Psoas muscle (tissue), 8 donors: ENCODE data around the gene EIPR1. TPM values are rescaled to one million over a fixed set of nuclear protein-coding genes. Genes with fewer than 3 reads are reported as not detected.

Experiments used
- ATAC-seq, 4 donors: fragments of 200-7000 bp; cut with Tn5 transposase; one replicate each; pipeline ENCODE4 v1.9.1; 2020; ENCODE audit warnings: moderate library complexity in 3 of 4, mild to moderate bottlenecking in 2 of 4
- DNase-seq, 2 donors: peaks; one replicate each; pipeline ENCODE4 v3.0.0-alpha.2; 2020
- H3K27ac ChIP-seq: fragments of 200-600 bp; one replicate; pipeline ENCODE4 v1.8.0; 2022
- H3K27me3 ChIP-seq, 3 donors: fragments of 200-600 bp in 1 of 3; one replicate each; pipeline versions ENCODE4 v1.6.1 to v1.8.0; 2013 to 2022; ENCODE audit warnings: low read length in 2 of 3, mild to moderate bottlenecking in 2 of 3, moderate library complexity in 1 of 3; ENCODE audit not compliant: insufficient read depth in 3 of 3
- H3K36me3 ChIP-seq, 2 donors: fragments of 200-600 bp in 1 of 2; one replicate each; pipeline versions ENCODE4 v1.6.1 to v1.8.0; 2013 to 2022; ENCODE audit warnings: low read depth in 1 of 2, mild to moderate bottlenecking in 1 of 2, moderate library complexity in 1 of 2; ENCODE audit not compliant: insufficient read depth in 1 of 2
- H3K4me1 ChIP-seq: fragments of 200-600 bp; one replicate; pipeline ENCODE4 v1.8.0; 2022
- H3K4me3 ChIP-seq: fragments of 200-600 bp; one replicate; pipeline ENCODE4 v1.8.0; 2022; ENCODE audit warnings: mild to moderate bottlenecking
- H3K9me3 ChIP-seq: fragments of 200-600 bp; one replicate; pipeline ENCODE4 v1.8.0; 2022
- CTCF ChIP-seq: fragments of 200-600 bp; IDR thresholded peaks from one replicate; pipeline ENCODE4 v1.8.0; 2022; ENCODE audit warnings: antibody characterized with exemption
- WGBS, 3 donors: extraction: QIAGEN DNeasy Blood & Tissue Kit; methylation state at CpG; one replicate each; pipeline versions ENCODE4 v1.1.6 to v1.1.7; 2013; 5-methylcytosine and 5-hydroxymethylcytosine counted together
- intact Hi-C, 2 donors: fragments of 100-400 bp; cut with DNase I; formaldehyde crosslinking; loops; one replicate each; pipeline versions ENCODE4 v1.11.0 to v1.14.2; 2022
- polyA plus RNA-seq, 3 donors: library from polyadenylated mRNA; stranded (reverse); fragments of 200-250 nt; gene quantifications; one replicate each; pipeline ENCODE4 v1.2.3, GENCODE V29; 2013
- total RNA-seq, 4 donors: library from RNA; stranded (reverse); fragmentation: NEBNext Ultra II Directional in 2 of 4; extraction: Animal tissue kit (Norgen Biotek cat#: 25700) in 2 of 4; gene quantifications; one replicate each; pipeline versions ENCODE4 v1.2.1 to v1.2.4, GENCODE V29; 2021 to 2023
- donor health status: healthy with polysubstance abuse.
- donor health status: DM: no; HTN: no; CAD: no; lungs with moderate emphysema.
- donor health status: Bipolar disorder and iron deficiency.
- donor health status: healthy.
- donor health status: DM: yes; HTN: yes; CAD: no.
- donor health status: DM: no; HTN: no; CAD: no.
- donor health status: DM: no; HTN: no; CAD: no.
- donor health status: DM: yes; HTN: yes; CAD: no.

Gene EIPR1
- total and polyA plus RNA-seq, 7 donors, result 9.7 to 42.1 (median 12.5) TPM

- peaks cover 0 to 23% of the 10 kb centered on the region in 2 donors for H3K36me3 ChIP-seq
- no peak overlapping the region for H3K4me3 ChIP-seq
- WGBS, 3 donors, result 79 to 85% (median 82%) methylated on average over 6 of the region's 6 CpGs
- no peak for TF ChIP-seq CTCF
- no peaks in the 10 kb centered on the region for H3K27me3 ChIP-seq
- DNase-seq (no peak), ATAC-seq (no peak)
- H3K27ac ChIP-seq, result no peak overlapping the region
- intact Hi-C loops, result no loop called here
- H3K9me3 ChIP-seq, result no peaks in the 10 kb centered on the region
- H3K4me1 ChIP-seq, result peaks cover 2% of the 10 kb centered on the region
Observed at GRCh38 chr2:3405307-3405706, 27.7 kb upstream of the EIPR1 start.

- DNase-seq, result no peak
- Histone ChIP-seq H3K9me3 (no peaks in the 10 kb centered on the region), H3K4me3 (no peak overlapping the region), H3K4me1 (peaks cover 7% of the 10 kb centered on the region), H3K36me3 (peaks cover 0 to 23% of the 10 kb centered on the region in 2 donors), H3K27me3 (no peaks in the 10 kb centered on the region), H3K27ac (no peak overlapping the region)
- 65 to 81% (median 73%) methylated on average over 11 of the region's 11 CpGs for WGBS, 3 donors
- TF ChIP-seq CTCF, result no peak
- no peak for ATAC-seq
- intact Hi-C loops, result no loop called here
Observed at GRCh38 chr2:3404349-3404894, 26.8 kb upstream of the EIPR1 start.

- Histone ChIP-seq H3K27ac (no peak overlapping the region), H3K27me3 (no peaks in the 10 kb centered on the region), H3K4me3 (no peak overlapping the region), H3K36me3 (peaks cover 0 to 24% of the 10 kb centered on the region in 2 donors), H3K9me3 (no peaks in the 10 kb centered on the region), H3K4me1 (peaks cover 7% of the 10 kb centered on the region)
- 66 to 83% (median 68%) methylated on average over 11 of the region's 11 CpGs for WGBS, 3 donors
- DNase-seq, result no peak
- no peak for ATAC-seq
- intact Hi-C loops, result no loop called here
- no peak for TF ChIP-seq CTCF
Observed at GRCh38 chr2:3403587-3404334, 26.1 kb upstream of the EIPR1 start.

GRCh38 chr2:3399829-3400228 lies 22.2 kb upstream of the EIPR1 start:
- peak; percentile 50 to 82 for DNase-seq
- 10 to 19% (median 15%) methylated on average over 9 of the region's 9 CpGs for WGBS, 3 donors
- ATAC-seq, result peak; percentile 88 to 98 (median 93)
- intact Hi-C loops, result no loop called here
- peaks cover 16% of the 10 kb centered on the region for H3K9me3 ChIP-seq
- peaks cover 7% of the 10 kb centered on the region for H3K4me1 ChIP-seq
- no peak overlapping the region for H3K4me3 ChIP-seq
- peak overlapping the region; percentile 12 for H3K27ac ChIP-seq
- H3K36me3 ChIP-seq, result peaks cover 0 to 34% of the 10 kb centered on the region in 2 donors
- H3K27me3 ChIP-seq, result no peaks in the 10 kb centered on the region
- no peak for TF ChIP-seq CTCF
